OCI-LY1 (cell line): ENCODE measurements around the gene AREL1.

Experiments used
- CTCF ChIP-seq: fragments of 200-600 bp; sonication (generic), shearing (Covaris generic); IDR thresholded peaks from 2 replicates; pipeline ENCODE4 v1.5.1; 2017; ENCODE audit warnings: mild to moderate bottlenecking, antibody characterized with exemption, low read length, moderate library complexity, mixed read lengths
- EZH2 ChIP-seq: fragments of 200-600 bp; sonication (generic), shearing (Covaris generic); IDR thresholded peaks from 2 replicates; pipeline ENCODE4 v1.8.0; 2017; ENCODE audit warnings: borderline replicate concordance, mixed run types, mild to moderate bottlenecking, antibody characterized with exemption, low read length, moderate library complexity, mixed read lengths

DNA sequence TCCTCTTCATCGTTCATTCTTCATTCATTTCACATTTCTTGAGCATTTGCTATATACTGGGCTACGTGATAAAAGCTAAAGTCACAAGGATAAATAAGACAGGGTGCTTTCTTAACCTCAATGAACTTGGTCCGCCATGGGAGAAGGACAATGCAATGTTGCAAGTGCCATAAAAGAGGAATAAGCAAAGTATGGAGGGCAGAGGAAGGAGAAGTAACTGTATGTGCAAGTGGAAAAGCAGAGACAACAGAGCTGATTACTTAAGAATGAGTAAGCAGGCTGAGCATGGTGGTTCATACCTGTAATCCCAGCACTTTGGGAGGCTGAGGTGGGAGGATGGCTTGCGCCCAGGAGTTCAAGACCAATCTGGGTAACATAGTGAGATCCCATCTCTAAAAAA, 14.4 kb downstream of the AREL1 start:
- TF ChIP-seq CTCF (no peak), EZH2 (no peak)
